Nasal cavity respiratory epithelium epithelial cell of viscerocranial mucosa (primary cell): Measurements from ENCODE around the gene ZNF766. TPM values are rescaled to one million over a fixed set of nuclear protein-coding genes. Genes with fewer than 3 reads are reported as not detected.

Experiments
- total RNA-seq: library from RNA; depleted of rRNA; stranded (reverse); fragments of >200 nt; gene quantifications from 2 replicates; pipeline ENCODE4 v1.2.3, GENCODE V29; 2014

The ZNF766 gene
- total RNA-seq = 12.6 and 23.6 TPM in 2 replicates

DNA sequence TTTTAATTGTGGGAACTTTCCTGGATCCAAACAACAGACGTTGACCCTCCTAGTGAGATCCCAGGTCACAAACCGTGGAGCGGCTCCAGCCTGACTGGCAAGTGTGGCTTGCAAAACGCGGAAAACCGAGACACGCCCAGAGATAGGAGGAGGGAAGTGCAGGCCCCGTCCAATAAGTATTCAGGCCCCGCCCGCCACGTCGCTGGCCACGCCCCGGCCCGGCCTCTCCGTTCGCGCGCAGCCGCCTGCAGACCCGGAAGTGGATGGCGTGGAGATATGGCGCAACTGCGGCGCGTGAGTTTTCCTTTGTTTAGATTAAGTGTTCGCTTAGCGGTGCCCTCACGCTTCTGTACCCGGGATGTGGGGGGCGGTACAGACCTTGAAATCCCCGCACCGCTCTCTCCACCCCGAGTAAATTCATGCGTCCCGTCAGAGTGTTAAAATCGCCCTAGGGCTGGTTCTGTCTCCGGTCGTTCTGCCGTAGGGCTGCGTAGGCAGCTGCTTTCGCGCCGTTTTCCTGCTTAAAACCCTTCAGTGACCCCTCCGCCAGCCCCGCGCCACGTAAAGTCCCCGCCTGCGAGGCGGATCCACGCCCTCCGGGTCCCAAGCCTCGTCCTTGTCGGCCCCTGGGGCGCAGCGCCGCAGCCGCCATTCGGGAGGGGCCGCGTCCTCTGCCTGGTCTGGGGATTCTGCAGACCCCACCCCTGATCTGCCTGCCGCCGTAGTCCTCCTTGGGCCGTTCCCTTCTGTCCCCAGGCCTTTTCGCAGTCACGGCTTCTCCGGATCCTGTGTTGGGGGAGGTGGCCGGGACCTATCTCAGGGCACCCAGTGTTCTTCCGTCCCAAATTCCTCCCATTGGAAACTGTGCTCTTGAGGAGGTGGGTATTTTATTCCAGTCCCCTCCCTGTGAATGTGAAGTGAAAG is at the start of gene ZNF766:
TSS of gene ZNF766 (plus strand) at position 250 of the 924 bp plus-strand sequence. CDS start at position 277, 27 bp downstream.

GRCh38 chr19:52296773-52297600 is 27.6 kb downstream of the ZNF766 start, which contains the start of gene ZNF480:
Gene ZNF480 (plus strand): TSS chr19:52297169. CDS start chr19:52300413, 3,244 bp downstream.

GRCh38 chr19:52336117-52336790 is 66.9 kb downstream of the ZNF766 start, which contains the start of gene ZNF610:
Gene ZNF610 (plus strand): TSS chr19:52336243. CDS start chr19:52349173, 12,930 bp downstream.

Other genes starting within 250 kb of the ZNF766 start
- 15.4 and 19.7 TPM in 2 replicates for gene ZNF614, start 241.2 kb upstream of the ZNF766 start, total RNA-seq
- 11.3 and 15.2 TPM in 2 replicates for gene ZNF432, start 220.7 kb upstream of the ZNF766 start, total RNA-seq
- 60.1 and 68.3 TPM in 2 replicates for gene ZNF841, start 173.8 kb upstream of the ZNF766 start, total RNA-seq
- gene ZNF616, start 129.6 kb upstream of the ZNF766 start, total RNA-seq = 12.6 and 17.5 TPM in 2 replicates
- 4.8 and 12.2 TPM in 2 replicates for gene ZNF836, start 98.0 kb upstream of the ZNF766 start, total RNA-seq
- 109 and 218 TPM in 2 replicates for gene PPP2R1A, start 79.5 kb upstream of the ZNF766 start, total RNA-seq
- 3.4 and 7.5 TPM in 2 replicates for gene ZNF480, start 27.6 kb downstream of the ZNF766 start, total RNA-seq
- 1.4 and 6.5 TPM in 2 replicates for gene ZNF610, start 66.7 kb downstream of the ZNF766 start, total RNA-seq
- 23.9 and 28.6 TPM in 2 replicates for gene ZNF880, start 100.3 kb downstream of the ZNF766 start, total RNA-seq
- gene ZNF528, start 128.3 kb downstream of the ZNF766 start, total RNA-seq = 20.8 and 39.9 TPM in 2 replicates
- gene ZNF534, start 159.6 kb downstream of the ZNF766 start, total RNA-seq = under 0.01 and 0.07 TPM in 2 replicates
- 2.1 and 5.8 TPM in 2 replicates for gene ZNF578, start 184.0 kb downstream of the ZNF766 start, total RNA-seq